ENCODE data around the gene SLC13A4. TPM values are rescaled to one million over a fixed set of nuclear protein-coding genes. Genes with fewer than 3 reads are reported as not detected.
"Not testable (repeated sequence)": the region's sequence is repeated elsewhere in the genome, so short reads cannot be mapped to it uniquely, and the experiment has no call there.

Gene SLC13A4, protein sequence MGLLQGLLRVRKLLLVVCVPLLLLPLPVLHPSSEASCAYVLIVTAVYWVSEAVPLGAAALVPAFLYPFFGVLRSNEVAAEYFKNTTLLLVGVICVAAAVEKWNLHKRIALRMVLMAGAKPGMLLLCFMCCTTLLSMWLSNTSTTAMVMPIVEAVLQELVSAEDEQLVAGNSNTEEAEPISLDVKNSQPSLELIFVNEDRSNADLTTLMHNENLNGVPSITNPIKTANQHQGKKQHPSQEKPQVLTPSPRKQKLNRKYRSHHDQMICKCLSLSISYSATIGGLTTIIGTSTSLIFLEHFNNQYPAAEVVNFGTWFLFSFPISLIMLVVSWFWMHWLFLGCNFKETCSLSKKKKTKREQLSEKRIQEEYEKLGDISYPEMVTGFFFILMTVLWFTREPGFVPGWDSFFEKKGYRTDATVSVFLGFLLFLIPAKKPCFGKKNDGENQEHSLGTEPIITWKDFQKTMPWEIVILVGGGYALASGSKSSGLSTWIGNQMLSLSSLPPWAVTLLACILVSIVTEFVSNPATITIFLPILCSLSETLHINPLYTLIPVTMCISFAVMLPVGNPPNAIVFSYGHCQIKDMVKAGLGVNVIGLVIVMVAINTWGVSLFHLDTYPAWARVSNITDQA
- 0.04 TPM in 2 replicates for polyA plus RNA-seq (2011; rRNA removed)
- 0.05 TPM in 1 of 2 replicates, not detected in the other for polyA minus RNA-seq (2011; rRNA and poly(A)+ RNA removed)

DNA sequence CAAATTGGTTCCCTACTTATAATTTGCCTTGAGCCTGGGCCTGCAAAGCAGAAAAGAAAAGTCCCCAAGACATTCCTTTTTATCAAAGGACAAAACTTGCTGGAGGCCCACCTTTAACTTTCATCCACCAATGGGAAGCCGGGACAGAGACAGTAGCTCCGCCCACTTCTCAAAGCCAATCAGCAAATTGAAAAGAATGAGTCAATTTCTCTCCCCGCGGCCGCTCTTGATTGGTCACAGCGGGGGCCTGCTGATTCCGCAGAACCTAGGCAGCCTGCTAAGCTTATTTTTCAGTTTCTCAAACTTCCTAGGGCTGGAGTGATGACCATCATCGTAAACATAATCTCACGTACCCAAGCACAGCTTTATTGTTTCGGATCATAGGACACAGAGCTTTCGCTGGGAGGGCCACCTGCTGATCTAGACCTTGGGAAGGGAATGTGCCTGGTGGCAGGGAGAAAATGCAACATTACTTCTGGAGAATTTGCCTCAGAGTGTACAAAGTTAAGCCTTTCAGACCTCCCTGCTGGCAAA lies at the start of gene SLC13A4:
TSS of gene SLC13A4 (minus strand) at position 51 of the 534 bp plus-strand sequence. CDS start 690 bp downstream, outside the sequence.
- TF ChIP-seq, protein P1, sequence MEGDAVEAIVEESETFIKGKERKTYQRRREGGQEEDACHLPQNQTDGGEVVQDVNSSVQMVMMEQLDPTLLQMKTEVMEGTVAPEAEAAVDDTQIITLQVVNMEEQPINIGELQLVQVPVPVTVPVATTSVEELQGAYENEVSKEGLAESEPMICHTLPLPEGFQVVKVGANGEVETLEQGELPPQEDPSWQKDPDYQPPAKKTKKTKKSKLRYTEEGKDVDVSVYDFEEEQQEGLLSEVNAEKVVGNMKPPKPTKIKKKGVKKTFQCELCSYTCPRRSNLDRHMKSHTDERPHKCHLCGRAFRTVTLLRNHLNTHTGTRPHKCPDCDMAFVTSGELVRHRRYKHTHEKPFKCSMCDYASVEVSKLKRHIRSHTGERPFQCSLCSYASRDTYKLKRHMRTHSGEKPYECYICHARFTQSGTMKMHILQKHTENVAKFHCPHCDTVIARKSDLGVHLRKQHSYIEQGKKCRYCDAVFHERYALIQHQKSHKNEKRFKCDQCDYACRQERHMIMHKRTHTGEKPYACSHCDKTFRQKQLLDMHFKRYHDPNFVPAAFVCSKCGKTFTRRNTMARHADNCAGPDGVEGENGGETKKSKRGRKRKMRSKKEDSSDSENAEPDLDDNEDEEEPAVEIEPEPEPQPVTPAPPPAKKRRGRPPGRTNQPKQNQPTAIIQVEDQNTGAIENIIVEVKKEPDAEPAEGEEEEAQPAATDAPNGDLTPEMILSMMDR (IDR thresholded peaks at IDR 0.05; ENCODE audit: insufficient read depth, low read depth, low read length) = no peak
- CTCF ChIA-PET = no interaction called here
- Histone ChIP-seq H3K4me3 (ENCODE audit: low read depth, low read length) (no peak within 1 kb of the TSS), H3K27me3 (ENCODE audit: control insufficient read depth, insufficient read depth, low read length) (no peaks in the 10 kb centered on the region), H3K36me3 (ENCODE audit: control insufficient read depth, insufficient read depth, low read length) (no peaks in the 10 kb centered on the region)
- DNase-seq (ENCODE audit: low read depth) = no peak
- POLR2A ChIA-PET = interaction anchor here (0.6 kb wide), 1 partner anchor 18 kb away, joined by 4 read pairs; no protein-coding TSS in a partner anchor

DNA sequence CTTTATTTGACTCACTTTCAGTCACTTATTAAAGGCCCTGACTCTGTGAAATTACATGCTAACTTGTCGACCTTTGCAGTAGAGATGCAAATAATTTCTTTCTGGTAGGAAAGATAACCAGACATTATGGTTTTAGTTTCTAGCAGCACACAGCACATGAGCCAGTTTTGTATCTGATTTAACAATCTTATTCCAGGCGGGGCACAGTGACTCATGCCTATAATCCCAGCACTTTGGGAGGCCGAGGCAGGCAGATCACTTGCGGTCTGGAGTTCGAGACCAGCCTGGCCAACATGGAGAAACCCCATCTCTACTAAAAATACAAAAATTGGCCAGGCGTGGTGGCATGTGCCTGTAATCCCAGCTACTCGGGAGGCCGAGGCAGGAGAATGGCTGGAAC lies 47.9 kb upstream of the SLC13A4 start:
- H3K27me3 ChIP-seq (ENCODE audit: control insufficient read depth, insufficient read depth, low read length); POLR2A ChIA-PET; H3K36me3 ChIP-seq (ENCODE audit: control insufficient read depth, insufficient read depth, low read length); H3K4me3 ChIP-seq (ENCODE audit: low read depth, low read length); DNase-seq (ENCODE audit: low read depth): not testable (repeated sequence)
- CTCF ChIA-PET = interaction anchor here (0.7 to 1.7 kb wide), 2 partner anchors 10 to 1140 kb away, joined by 3 to 4 read pairs; no protein-coding TSS in a partner anchor

DNA sequence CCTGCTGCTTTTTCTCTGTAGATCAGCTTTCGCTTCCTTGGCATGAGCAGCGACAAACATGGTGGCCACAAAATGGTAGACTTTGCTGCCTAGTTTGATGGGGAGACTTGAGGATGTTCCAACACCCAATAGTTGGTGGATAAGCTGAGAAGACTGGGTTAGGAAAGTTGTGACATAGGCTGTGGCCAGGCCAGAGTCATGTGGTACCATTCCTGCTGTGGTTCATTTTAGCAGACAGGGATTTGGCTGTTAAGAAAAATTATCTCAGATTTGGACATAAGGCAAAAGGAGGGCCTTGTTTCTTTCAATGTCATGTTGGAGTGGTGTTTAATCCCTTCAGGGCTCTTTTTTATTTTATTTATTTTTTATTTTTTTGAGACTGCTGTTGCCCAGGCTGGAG lies 47.2 kb upstream of the SLC13A4 start:
- H3K36me3 ChIP-seq (ENCODE audit: control insufficient read depth, insufficient read depth, low read length) = no peaks in the 10 kb centered on the region
- DNase-seq (ENCODE audit: low read depth) = no peak
- H3K27me3 ChIP-seq (ENCODE audit: control insufficient read depth, insufficient read depth, low read length) = no peaks in the 10 kb centered on the region
- TF ChIP-seq, protein P1 (IDR thresholded peaks at IDR 0.05; ENCODE audit: insufficient read depth, low read depth, low read length) = no peak
- H3K4me3 ChIP-seq (ENCODE audit: low read depth, low read length) = no peak overlapping the region
- ChIA-PET CTCF (interaction anchor here (2.2 kb wide), 1 partner anchor 23 kb away, joined by 9 read pairs; no protein-coding TSS in a partner anchor), POLR2A (no interaction called here)

DNA sequence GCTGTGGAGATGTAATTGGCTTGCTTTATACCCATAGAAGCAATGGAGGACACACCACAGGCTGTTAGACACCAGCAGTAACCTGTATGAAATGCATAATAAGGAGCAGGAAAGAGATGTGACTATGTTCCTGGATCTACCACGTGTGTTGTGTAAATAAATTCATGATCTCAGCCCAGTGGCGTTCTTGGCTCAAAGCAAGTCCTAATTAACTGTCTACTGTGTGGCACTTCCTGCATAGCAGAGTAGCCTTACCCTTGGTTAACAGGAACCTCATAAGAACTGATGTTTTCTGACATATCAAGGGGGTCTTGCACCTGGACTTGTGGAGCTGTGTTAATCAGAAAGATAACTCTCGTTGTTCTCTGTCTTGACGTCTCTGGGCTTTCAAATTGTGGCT lies 46.3 kb upstream of the SLC13A4 start:
- DNase-seq (ENCODE audit: low read depth) = no peak
- Histone ChIP-seq H3K4me3 (ENCODE audit: low read depth, low read length) (no peak overlapping the region), H3K27me3 (ENCODE audit: control insufficient read depth, insufficient read depth, low read length) (no peaks in the 10 kb centered on the region), H3K36me3 (ENCODE audit: control insufficient read depth, insufficient read depth, low read length) (no peaks in the 10 kb centered on the region)
- CTCF ChIA-PET = interaction anchor here (0.6 to 2.2 kb wide), 4 partner anchors 16 to 1388 kb away, joined by 3 to 9 read pairs (median 4); no protein-coding TSS in a partner anchor
- POLR2A ChIA-PET = no interaction called here
- TF ChIP-seq, protein P1 (IDR thresholded peaks at IDR 0.05; ENCODE audit: insufficient read depth, low read depth, low read length) = no peak

DNA sequence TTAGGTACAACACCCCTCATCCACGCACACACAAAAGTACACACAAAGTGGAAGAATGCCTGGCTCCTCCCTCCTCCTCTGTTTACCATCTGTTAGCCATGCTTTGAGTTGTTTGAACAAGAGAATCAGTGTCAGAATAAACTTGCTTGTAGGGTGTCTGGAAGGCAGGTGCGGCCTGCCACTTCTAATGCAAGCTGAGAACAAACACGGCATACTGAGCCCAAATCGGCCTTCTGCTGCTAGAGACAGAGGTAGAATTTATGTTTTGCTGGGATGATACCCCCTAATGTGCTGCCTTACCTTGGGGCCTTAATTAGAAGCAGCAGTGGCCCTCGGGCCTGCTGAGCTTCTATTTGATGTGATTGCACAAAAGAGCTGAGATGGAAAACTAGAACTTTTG lies 45.5 kb upstream of the SLC13A4 start:
- no peaks in the 10 kb centered on the region; the same call in none of the 2 replicates for H3K27me3 ChIP-seq (ENCODE audit: control insufficient read depth, insufficient read depth, low read length)
- no peak for DNase-seq (ENCODE audit: low read depth)
- H3K36me3 ChIP-seq (ENCODE audit: control insufficient read depth, insufficient read depth, low read length) = no peaks in the 10 kb centered on the region
- TF ChIP-seq, protein P1 (IDR thresholded peaks at IDR 0.05; ENCODE audit: insufficient read depth, low read depth, low read length) = no peak
- H3K4me3 ChIP-seq (ENCODE audit: low read depth, low read length) = no peak overlapping the region
- CTCF ChIA-PET = interaction anchor here (0.6 to 2.2 kb wide), 4 partner anchors 16 to 28 kb away, joined by 3 to 9 read pairs (median 4); no protein-coding TSS in a partner anchor
- POLR2A ChIA-PET = no interaction called here
